Measurements from ENCODE around the gene NUB1. TPM values are rescaled to one million over a fixed set of nuclear protein-coding genes. Genes with fewer than 3 reads are reported as not detected.
A peak's percentile ranks its signal among the peaks of the same experiment; 100 is the strongest.

The NUB1 gene
- total RNA-seq, 1 experiment from 2014 or later = 48.5 TPM

- H4K91ac ChIP-seq (ENCODE audit: insufficient read length, low read depth, low read length) = no peak overlapping the region
- no peaks in the 10 kb centered on the region for H3K27me3 ChIP-seq (ENCODE audit: insufficient read depth, low read length)
- H2BK15ac ChIP-seq (ENCODE audit: low read depth, low read length) = no peak overlapping the region
- Mint-ChIP-seq H3K4me3 (no peak overlapping the region), H3K4me1 (peaks cover 0 to 4% of the 10 kb centered on the region in 2 experiments; a peak in 1 of 4 replicates), H3K27ac (no peak overlapping the region), H3K27me3 (ENCODE audit: low read depth) (no peaks in the 10 kb centered on the region), H3K36me3 (ENCODE audit: insufficient read depth in 1 of 3, low read depth in 3 of 3) (peaks cover 10 to 79% (median 62%) of the 10 kb centered on the region in 3 experiments; a peak in 6 of 7 replicates), H3K9me3 (no peaks in the 10 kb centered on the region)
- H2BK5ac ChIP-seq (ENCODE audit: insufficient read length, low read length) = no peak overlapping the region
- no peak overlapping the region for H3T11ph ChIP-seq (ENCODE audit: low read length)
- H2BK120ac ChIP-seq (ENCODE audit: low read depth, low read length, poor library complexity, severe bottlenecking) = no peak overlapping the region
- no peaks in the 10 kb centered on the region for H4K20me1 ChIP-seq (ENCODE audit: control insufficient read depth, insufficient read depth, insufficient read length)
- no peak overlapping the region for H3K4ac ChIP-seq (ENCODE audit: low read depth, low read length)
- no peak overlapping the region for H4K5ac ChIP-seq (ENCODE audit: insufficient read length, low read depth, low read length)
- no peak overlapping the region for H2BK20ac ChIP-seq (ENCODE audit: low read depth, low read length, poor library complexity, severe bottlenecking)
- no peaks in the 10 kb centered on the region for H3K23me2 ChIP-seq (ENCODE audit: insufficient read length, low read depth, low read length, poor library complexity, severe bottlenecking)
- H3K9ac ChIP-seq (ENCODE audit: extremely low read depth, insufficient read length, low read length) = no peak overlapping the region
- peak; percentile 54 for DNase-seq
- H3K27ac ChIP-seq (ENCODE audit: insufficient read length, low read depth, low read length) = no peak overlapping the region
- H3K9me3 ChIP-seq (ENCODE audit: control insufficient read depth, low read depth, low read length) = no peaks in the 10 kb centered on the region
- TF ChIP-seq CTCF (conservative IDR thresholded peaks at IDR 0.05) = peak; percentile 71
- no peak overlapping the region for H2AFZ ChIP-seq (ENCODE audit: low read length)
- no peak overlapping the region for H4K8ac ChIP-seq (replicated peaks; ENCODE audit: insufficient read length, low read depth, low read length)
- no peak overlapping the region for H3K4me2 ChIP-seq (ENCODE audit: insufficient read depth, insufficient read length, low read length)
- no peaks in the 10 kb centered on the region for H3K79me1 ChIP-seq (ENCODE audit: insufficient read depth, low read depth, low read length, poor library complexity, severe bottlenecking)
- no peak overlapping the region for H2AK5ac ChIP-seq (ENCODE audit: insufficient read length, low read length)
- H3K4me1 ChIP-seq (ENCODE audit: insufficient read depth, low read length) = no peaks in the 10 kb centered on the region
- H3K79me2 ChIP-seq (ENCODE audit: insufficient read depth, low read length) = no peaks in the 10 kb centered on the region
- no peak overlapping the region for H3K56ac ChIP-seq (ENCODE audit: insufficient read length, low read depth, low read length)
- H2BK12ac ChIP-seq (ENCODE audit: insufficient read length, low read depth, low read length) = no peak overlapping the region
- no peak overlapping the region for H3K14ac ChIP-seq (ENCODE audit: insufficient read depth, low read length)
- no CpG with 5 or more reads among the region's 8 CpGs for WGBS (ENCODE audit: extremely low coverage, insufficient read length, low lambda C conversion rate)
- no peak overlapping the region for H3K18ac ChIP-seq (ENCODE audit: insufficient read length, low read depth, low read length)
- H3K23ac ChIP-seq (ENCODE audit: insufficient read length, low read depth, low read length) = no peak overlapping the region
Observed at GRCh38 chr7:151351027-151351426, 9.4 kb downstream of the NUB1 start.
